SH-SY5Y (cell line): ENCODE data around the gene TTC33.

ENCODE experiments used
- GATA2 ChIP-seq: IDR thresholded peaks from 2 replicates; pipeline ENCODE4 v1.6.1; 2011; ENCODE audit warnings: mild to moderate bottlenecking, low read depth, low read length
- GATA3 ChIP-seq: IDR thresholded peaks from 2 replicates; pipeline ENCODE4 v1.6.1; 2011; ENCODE audit warnings: low read depth, mild to moderate bottlenecking, low read length, moderate library complexity

Gene TTC33

DNA sequence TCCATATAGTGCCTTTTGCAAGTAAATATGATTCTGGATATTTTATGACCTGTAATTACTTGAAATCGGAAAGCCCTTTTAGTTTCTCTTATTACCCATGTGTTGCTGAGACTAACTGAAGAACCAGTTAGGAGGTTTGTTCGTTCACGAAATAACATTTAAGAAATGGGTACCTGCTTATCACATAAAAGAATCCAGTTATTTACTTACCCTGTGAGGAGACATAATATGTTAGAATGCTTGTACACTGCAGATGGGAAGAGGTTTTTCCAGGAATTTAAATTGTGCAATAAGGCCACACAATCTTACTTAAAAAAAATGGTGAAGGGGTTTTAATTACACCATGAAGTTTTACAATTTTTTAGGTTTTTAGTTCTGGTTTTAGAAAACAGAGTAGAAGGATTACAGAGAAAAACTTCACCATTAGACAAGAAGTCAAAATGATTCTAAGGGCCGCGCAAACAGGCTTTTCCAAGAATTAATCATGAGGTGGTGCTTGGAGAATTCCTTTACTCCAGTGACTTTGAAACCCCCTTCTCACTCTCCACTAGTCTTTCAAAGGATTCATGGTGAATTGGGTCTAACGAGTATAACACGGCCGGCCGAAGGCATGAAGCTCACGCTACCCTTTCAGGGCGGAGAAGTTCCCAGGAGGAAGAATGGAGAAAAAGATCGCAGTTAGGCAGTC is 77.2 kb downstream of the TTC33 start:
- TF ChIP-seq GATA2 (no peak), GATA3 (no peak)

DNA sequence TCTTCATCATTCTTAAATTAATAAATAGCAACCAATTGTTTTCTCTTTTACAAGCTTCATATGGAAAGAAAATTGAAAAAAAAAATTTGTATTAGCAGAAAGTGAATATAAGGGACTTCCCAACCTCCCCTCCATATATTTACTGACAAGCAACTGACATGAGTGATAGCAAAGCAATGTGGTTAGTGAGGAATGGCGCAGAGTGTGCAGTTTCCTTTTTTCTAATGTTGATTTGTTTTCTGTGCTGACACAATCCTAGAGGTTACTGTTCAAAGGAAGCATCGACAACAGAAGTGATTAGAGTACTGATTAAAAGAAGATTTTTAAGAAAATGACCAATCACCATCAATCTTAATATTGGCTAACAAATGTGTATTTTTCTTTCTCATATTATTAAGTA is 77.7 kb downstream of the TTC33 start:
- no peak for TF ChIP-seq GATA2

GRCh38 chr5:40677456-40677855 is 78.3 kb downstream of the TTC33 start:
- no peak for TF ChIP-seq GATA3
- TF ChIP-seq GATA2: no peak

DNA sequence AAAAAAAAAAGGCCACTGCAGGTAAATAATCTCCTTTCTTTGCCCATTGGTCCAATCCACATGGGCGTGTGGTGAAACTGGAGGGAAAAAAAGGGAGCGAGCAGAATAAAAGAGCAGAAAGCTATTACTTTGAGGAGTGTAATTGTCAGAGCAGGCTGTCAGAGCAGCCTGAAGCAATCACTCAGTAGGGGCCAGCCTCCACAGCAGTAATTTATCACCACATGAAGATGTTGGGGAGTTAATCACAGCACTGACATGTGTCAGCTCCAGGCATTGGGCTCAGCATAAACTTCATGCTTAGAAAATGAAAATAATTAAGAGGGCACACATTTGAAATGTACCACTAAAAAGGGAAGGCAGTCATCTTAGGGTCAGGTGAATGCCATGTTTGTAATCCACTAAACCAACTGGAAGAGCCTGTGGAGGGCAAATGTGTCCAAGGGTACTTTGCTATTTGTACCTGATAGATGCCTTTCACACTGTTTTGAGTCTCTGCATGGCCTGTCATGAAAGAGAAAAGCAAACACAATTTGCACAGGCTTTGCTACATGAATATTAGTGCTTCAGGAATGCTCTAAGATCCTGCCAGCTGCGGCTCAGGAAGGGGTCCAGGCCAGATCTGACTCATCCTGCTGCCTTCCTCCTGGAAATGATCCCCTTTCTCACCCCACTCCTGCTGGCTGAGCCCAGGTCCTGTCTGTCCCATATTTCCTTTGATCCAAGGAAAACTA is 79.0 kb downstream of the TTC33 start:
- no peak for TF ChIP-seq GATA2
- TF ChIP-seq GATA3: no peak

GRCh38 chr5:40675396-40676133 is 80.2 kb downstream of the TTC33 start:
- TF ChIP-seq GATA2: no peak
- TF ChIP-seq GATA3: no peak

GRCh38 chr5:40674661-40675235 is 81.0 kb downstream of the TTC33 start:
- TF ChIP-seq GATA3: no peak
- TF ChIP-seq GATA2: no peak

GRCh38 chr5:40672425-40672824 is 83.3 kb downstream of the TTC33 start:
- TF ChIP-seq GATA3: no peak
- TF ChIP-seq GATA2: no peak

GRCh38 chr5:40669606-40670390 is 86.0 kb downstream of the TTC33 start:
- no peak for TF ChIP-seq GATA2
- no peak for TF ChIP-seq GATA3

GRCh38 chr5:40667161-40667663 is 88.5 kb downstream of the TTC33 start:
- no peak for TF ChIP-seq GATA3
- no peak for TF ChIP-seq GATA2

DNA sequence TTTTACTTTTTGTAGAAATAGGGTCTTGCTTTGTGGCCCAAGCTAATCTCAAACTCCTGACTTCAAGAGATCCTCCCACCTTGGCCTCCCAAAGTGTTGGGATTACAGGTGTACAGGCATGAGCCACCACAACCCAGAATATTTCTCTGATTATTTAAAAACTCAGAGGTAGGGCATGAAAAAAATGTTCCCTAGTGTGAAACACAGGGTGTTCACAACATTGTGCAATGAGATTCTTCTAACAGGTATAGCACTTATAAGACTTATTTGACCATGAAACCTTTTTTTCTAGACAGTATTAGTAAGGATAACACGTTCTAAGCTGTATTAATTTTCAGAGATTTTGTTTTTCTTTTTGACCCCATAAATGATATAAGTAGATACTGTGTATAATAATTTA is 89.1 kb downstream of the TTC33 start:
- no peak for TF ChIP-seq GATA3
- no peak for TF ChIP-seq GATA2

GRCh38 chr5:40665635-40666298 is 90.0 kb downstream of the TTC33 start:
- TF ChIP-seq GATA2 (no peak), GATA3 (no peak)

DNA sequence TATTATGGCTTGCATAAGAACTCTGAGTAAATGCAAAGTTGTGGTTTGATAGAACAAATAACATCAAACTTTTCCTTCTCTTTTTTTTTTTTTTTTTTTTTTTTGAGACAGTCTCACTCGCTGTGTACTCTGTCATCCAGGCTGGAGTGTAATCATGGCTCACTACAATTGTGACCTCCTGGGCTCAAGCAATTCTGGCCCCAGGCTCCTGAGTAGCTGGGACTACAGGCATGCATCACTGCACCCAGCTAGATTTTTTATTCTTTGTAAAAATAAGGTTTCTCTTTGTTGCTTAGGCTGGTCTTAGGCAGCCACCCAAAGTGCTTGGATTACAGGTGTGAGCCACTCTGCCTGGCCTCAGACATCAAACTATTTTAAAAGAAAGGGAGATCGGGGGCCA is 95.0 kb downstream of the TTC33 start:
- no peak for TF ChIP-seq GATA2
- no peak for TF ChIP-seq GATA3

- TF ChIP-seq GATA2: no peak
- TF ChIP-seq GATA3: no peak
Measured at GRCh38 chr5:40656766-40657165, 99.0 kb downstream of the TTC33 start.

DNA sequence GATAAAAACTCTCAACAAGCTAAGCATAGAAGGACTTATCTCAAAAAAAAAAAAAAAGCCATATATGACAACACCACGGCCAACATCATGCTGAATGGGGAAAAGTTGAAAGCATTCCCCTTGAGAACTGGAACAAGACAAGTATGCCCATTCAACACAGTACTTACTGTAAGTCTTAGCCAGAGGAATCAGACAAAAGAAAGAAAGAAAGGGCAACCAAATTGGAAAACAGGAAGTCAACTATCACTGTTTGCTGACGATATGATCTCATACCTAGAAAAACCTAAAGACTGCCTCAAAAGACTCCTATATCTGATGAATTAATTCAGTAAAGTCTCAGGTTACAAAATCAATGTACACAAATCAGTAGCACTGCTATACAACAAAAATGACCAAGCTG is 100.6 kb downstream of the TTC33 start:
- TF ChIP-seq GATA3 (no peak), GATA2 (no peak)
